ENCODE measurements around the gene PRDX5. TPM values are rescaled to one million over a fixed set of nuclear protein-coding genes. Genes with fewer than 3 reads are reported as not detected.

The PRDX5 gene
- total RNA-seq, 1 donor from 2014 or later = 410 TPM

DNA sequence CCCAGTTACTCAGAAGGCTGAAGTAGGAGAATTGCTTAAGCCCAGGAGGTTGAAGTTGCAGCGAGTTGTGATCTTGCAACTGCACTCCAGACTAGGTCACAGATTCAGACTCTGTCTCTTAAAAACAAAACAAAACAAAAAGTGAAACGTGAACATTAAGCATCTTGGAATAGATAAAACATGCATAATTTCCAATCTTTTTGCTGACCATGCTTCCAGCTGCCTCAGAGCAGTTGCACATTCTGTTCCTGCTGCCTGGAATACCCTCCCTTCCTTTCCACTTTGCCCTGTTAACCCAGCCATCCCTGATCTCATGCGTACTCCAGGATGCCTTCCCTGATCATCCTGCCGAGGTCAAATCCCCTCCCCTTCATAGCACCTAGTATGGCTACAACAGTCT is 21.4 kb downstream of the PRDX5 start:
- no peak for ATAC-seq
- intact Hi-C loops (cut with DNase I) = no loop called here

DNA sequence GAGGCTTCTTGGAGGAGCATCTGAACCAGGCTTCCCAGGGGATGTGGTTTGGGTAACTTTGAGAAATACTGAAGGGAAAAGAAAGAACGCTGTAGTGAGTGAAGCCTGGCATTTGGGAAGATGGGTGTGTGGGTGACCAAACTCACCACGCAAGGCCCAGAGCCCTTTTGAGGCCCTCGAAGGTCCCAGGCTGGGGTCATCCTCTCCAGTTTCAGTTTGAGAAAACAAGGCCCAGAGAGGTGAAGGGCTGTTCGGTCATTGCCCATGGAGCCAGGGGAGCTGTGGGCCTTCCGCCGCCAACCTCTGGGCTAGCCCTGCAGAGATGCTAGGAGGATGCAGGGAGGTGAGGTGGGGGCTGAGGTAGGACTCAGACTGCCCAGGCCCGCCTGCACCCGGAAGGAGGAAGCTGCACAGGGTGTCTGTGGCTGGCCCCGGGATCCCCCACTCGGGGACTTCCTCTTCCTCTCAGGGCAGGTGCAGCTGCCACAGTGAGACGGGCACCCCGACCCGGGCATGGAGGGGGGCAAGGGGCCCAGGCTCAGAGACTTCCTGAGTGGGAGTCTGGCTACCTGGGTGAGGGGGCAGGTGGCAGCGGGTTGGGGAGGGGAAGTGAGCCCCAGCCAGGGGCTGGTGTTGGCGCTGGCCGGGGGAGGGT is 22.0 kb downstream of the PRDX5 start, which contains the start of gene CCDC88B:
Gene CCDC88B, plus strand, starts transcription at position 451 of the 655 bp plus-strand sequence. Its CDS starts 63 bp downstream, at position 514.
- intact Hi-C loops (cut with DNase I) = no loop called here
- no peak for ATAC-seq
- peak; percentile 92 for DNase-seq (ENCODE audit: missing footprints)

More for the DNA sequence above, 21.4 kb downstream of the PRDX5 start:
- no peak for DNase-seq (ENCODE audit: missing footprints)

DNA sequence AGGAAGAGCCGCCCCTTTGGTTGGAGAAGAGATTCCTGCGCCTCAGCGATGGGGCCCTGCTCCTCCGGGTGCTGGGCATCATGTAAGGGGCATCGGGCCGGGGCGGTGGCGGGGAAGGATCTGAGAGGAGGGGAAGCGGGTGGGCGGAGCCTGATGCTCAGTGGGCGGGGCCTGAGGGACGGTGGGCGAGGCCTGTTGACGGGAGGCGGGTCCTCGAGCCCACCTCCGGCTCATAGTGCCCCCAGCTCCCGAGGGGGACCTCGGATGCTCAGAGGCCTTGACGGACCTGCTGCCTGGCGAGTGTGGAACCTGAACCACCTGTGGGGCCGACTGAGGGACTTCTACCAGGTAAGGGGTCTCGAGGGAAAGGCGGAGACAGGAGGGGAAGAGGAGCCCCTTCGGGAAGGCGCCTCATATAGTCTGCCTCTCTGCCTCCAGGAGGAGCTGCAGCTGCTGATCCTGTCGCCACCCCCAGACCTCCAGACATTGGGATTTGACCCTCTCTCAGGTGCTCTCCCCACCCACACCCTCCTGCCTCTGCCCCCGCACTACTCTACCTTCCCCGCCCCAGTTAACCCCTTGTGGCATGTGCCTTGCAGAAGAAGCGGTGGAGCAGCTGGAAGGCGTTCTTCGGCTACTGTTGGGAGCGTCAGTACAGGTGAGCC is 22.9 kb downstream of the PRDX5 start:
- ATAC-seq = no peak
- intact Hi-C loops (cut with DNase I) = no loop called here
- DNase-seq (ENCODE audit: missing footprints) = peak; percentile 85

DNA sequence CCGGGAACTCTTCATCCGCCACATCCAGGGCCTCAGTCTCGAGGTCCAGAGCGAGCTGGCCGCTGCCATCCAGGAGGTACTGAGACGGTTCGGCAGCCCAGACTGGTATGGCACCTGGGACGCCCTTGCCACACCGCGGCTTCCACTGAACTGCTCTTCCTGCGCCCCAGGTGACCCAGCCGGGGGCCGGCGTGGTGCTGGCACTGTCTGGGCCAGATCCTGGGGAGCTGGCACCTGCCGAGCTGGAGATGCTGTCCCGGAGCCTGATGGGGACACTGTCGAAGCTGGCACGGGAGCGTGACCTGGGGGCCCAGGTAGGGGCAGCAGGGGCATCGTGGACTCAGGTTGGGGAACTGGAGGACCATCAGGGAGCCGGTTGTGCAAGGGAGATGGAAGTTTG is 23.5 kb downstream of the PRDX5 start:
- DNase-seq (ENCODE audit: missing footprints) (no peak), ATAC-seq (no peak)
- intact Hi-C loops (cut with DNase I) = no loop called here

DNA sequence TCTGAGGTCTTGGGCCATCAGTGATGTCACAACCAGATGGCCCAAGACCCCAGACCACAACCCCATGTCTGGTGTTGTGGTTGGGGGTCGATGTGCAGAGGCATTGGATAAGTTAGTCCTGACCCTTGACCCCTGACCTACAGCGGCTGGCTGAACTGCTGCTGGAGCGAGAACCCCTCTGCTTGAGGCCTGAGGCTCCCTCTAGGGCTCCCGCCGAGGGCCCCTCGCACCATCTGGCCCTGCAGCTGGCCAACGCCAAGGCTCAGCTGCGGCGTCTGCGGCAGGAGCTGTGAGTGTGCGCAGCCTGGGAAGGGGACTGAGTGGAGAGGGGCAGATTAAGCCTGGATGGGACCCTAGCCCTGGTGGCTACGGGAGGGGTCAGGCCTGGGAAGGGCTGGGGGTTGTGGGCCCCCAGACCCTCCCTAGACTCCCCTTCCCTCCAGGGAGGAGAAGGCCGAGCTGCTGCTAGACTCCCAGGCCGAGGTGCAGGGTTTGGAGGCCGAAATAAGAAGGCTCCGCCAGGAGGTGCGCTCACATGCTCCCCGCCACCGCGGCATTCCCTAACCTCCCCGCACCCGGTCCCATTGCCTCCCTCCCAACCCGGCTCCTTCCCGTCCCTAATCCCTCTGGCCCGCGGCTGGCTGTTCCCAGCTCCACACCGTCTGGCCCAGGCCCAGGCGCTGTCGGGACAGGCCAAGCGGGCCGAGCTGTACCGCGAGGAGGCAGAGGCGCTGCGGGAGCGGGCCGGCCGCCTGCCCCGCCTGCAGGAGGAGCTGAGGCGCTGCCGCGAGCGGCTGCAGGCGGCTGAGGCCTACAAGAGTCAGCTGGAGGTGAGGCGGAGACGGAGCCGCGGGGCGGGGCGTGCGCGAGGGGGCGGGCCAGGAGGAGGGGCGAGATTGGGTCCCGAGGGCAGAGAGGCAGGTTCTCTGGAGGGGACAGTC is 24.2 kb downstream of the PRDX5 start:
- intact Hi-C loops (cut with DNase I) = no loop called here
- DNase-seq (ENCODE audit: missing footprints) (peak; percentile 94), ATAC-seq (peak; percentile 94)

DNA sequence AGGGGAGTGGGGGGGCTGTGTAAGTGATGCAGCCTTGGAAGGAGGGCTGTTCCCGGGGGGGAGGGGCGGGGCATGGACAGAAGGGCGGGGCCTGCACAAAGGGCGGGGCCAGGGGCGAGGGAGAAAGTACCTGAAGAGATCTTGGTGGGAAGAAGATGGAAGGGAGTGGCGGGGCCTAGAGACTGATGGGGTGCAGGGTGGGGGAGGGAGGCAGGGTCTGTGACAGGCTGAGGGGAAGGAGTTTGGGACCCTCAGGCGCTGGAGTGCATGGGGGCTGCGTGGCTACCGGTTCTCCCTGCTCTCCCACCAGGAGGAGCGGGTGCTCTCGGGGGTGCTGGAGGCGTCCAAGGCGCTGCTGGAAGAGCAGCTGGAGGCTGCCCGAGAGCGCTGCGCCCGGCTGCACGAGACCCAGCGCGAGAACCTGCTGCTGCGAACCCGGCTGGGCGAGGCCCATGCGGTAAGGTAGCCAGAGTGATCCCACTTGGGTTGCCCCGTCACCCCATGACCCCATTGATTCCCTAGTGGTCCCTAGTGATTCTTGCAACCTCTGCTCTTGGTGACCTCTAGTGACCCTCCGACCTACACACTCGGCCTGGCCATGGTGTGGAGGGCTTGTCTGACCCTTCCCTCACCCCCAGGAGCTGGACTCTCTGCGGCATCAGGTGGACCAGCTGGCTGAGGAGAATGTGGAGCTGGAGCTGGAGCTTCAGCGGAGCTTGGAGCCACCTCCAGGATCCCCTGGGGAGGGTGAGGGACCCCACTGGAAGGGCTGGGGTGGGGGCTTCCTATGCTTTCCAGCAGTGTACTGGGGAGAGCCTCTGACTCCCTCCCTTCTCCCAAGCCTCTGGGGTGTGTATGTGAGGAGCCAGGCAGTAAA is 25.2 kb downstream of the PRDX5 start:
- intact Hi-C loops (cut with DNase I) = no loop called here
- no peak for ATAC-seq

DNA sequence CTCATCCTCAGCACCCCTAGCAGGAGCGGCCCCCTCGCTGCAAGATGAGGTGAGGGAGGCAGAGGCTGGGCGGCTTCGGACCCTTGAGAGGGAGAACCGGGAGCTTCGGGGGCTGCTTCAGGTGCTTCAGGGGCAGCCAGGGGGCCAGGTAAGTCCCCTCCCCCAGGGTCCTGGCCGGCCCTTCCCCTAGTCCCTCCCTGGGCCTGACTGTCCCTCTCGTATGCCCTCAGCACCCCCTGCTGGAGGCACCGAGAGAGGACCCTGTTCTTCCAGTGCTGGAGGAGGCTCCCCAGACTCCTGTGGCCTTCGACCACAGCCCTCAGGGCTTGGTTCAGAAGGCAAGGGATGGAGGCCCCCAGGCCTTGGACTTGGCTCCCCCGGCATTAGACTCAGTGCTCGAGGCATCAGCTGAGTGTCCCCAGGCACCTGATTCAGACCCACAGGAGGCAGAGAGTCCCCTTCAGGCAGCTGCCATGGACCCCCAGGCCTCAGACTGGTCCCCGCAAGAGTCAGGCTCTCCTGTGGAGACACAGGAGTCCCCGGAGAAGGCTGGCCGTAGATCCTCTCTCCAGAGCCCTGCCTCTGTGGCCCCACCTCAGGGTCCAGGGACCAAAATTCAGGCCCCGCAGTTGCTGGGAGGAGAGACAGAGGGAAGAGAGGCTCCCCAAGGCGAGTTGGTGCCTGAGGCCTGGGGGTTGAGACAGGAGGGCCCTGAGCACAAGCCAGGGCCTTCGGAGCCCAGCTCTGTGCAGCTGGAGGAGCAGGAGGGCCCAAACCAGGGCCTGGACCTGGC is 26.0 kb downstream of the PRDX5 start:
- intact Hi-C loops (cut with DNase I) = no loop called here
- DNase-seq (ENCODE audit: missing footprints) (no peak), ATAC-seq (no peak)

More for the DNA sequence above, 25.2 kb downstream of the PRDX5 start:
- DNase-seq (ENCODE audit: missing footprints) = no peak

DNA sequence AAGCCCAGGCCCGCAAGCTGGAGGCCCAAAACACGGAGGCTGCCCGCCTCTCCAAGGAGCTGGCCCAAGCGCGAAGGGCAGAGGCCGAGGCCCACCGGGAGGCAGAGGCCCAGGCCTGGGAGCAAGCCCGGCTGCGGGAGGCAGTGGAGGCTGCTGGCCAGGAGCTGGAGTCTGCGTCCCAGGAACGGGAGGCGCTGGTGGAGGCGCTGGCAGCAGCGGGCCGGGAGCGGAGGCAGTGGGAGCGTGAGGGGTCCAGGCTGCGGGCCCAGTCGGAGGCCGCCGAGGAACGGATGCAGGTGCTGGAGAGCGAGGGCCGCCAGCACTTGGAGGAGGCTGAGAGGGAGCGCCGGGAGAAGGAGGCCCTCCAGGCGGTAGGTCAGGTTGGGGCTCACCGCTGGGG is 26.9 kb downstream of the PRDX5 start:
- ATAC-seq = no peak
- intact Hi-C loops (cut with DNase I) = no loop called here
- no peak for DNase-seq (ENCODE audit: missing footprints)

DNA sequence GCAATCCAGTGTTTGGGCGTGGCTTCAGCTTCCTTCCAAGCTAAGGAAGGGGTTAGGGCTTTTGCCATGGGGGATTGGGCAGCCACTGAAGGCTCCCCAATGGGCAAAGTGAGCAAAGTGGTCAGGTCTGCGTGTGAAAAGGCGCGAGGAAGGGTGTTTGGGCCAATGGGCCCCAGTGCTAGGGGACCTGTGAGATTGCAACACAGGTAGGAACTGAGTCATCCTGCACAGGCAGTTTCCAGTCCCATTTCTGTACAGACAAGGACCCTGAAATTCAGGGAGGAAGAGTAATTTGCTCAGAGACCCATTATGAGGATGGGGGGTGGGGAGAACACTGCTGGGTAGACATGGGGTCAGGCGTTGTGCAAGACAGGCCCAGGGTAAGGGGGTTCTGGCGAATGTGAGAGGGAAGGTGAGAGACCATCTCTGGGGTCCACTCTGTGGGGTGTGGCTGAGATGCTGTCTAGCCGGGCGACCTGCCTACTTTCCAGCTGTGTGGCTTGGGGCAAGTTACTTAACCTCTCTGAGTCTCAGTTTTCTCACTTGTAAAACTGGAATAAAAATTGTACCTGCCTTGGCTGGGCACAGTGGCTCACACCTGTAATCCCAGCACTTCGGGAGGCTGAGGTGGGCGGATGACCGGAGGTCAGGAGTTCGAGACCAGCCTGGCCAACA is 29.4 kb downstream of the PRDX5 start:
- no peak for DNase-seq (ENCODE audit: missing footprints)
- intact Hi-C loops (cut with DNase I) = no loop called here
- ATAC-seq = no peak

DNA sequence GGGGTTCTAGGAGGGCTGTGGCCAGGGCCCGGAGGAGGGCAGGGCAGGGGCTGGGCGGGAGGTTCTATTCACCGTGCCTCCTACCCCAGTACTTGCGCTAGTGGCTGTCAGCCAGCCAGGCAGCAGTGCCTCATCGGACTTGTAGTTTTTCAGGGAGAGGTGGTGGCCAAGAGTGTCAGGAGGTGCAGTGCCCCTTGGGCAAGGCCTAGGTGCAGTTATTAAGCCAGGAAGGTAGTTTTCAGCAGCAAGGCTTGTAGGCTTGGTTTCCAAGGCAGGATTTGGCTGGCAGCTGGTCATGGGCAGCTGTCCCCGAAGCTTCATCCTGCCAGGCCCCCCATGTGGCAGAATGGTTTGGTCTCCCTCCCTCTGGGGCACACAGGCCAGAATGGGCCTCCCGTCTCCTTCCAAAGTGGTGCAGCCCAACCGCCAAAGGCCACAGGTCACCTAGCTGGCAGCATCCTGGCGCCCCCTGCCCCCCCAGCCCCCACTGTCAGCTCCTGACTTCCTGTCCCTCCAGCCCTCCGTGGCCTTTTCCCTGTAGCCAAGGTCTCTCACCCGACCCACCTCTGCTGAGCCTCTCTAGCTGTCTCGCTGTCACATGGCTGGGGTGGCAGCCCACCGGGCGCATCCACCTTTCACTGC is 30.6 kb downstream of the PRDX5 start:
- no peak for DNase-seq (ENCODE audit: missing footprints)
- no peak for ATAC-seq
- intact Hi-C loops (cut with DNase I) = no loop called here

DNA sequence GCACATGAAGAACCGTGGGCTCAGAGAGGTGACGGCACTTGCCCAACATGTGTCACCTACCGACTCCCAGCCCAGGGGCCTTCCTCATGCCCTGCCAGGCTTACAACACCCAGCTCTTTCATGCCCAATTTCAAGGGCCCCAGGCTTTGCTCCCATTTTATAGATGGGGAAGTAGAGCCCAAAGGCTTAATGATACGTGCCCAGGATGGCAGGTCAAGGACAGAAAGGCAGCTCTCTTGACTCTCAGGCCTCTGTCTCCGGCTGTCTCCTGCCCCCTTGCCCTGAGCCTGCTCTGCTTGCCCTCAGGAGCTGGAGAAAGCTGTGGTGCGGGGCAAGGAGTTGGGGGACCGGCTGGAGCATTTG is 31.1 kb downstream of the PRDX5 start:
- ATAC-seq (no peak), DNase-seq (ENCODE audit: missing footprints) (no peak)
- intact Hi-C loops (cut with DNase I) = no loop called here

DNA sequence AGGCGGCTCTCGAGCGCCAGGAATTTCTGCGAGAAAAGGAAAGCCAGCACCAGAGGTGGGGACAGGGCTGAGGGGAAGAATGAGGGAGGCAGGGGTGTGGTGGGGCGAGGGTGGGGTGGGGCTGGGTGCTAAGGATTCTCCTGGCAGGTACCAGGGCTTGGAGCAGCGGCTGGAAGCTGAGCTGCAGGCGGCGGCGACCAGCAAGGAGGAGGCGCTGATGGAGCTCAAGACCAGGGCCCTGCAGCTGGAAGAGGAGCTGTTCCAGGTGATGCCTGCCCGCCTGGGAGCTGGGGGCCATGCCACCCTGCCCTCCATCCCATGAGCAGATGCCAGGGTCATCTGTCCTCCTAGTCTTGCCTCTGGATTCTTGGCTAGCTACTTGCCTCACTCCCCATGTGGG is 31.5 kb downstream of the PRDX5 start:
- DNase-seq (ENCODE audit: missing footprints) (no peak), ATAC-seq (no peak)
- intact Hi-C loops (cut with DNase I) = no loop called here

DNA sequence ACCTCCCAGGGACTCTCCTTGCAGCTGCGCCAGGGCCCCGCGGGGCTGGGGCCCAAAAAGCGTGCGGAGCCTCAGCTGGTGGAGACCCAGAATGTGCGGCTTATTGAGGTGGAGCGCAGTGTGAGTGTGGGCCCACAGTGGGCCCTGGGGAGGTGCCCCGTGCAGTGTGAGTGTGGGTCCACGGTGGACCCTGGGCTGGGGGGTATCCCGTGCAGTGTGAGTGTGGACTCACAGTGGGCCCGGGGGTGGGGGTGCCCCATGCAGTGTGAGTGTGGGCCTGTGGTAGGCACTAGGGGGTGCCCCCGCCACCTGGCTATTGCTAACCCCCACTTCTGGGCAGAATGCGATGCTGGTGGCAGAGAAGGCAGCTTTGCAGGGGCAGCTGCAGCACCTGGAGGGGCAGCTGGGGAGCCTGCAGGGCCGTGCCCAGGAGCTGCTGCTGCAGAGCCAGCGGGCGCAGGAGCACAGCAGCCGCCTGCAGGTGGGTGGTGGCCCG is 33.3 kb downstream of the PRDX5 start:
- ATAC-seq (no peak), DNase-seq (ENCODE audit: missing footprints) (no peak)
- intact Hi-C loops (cut with DNase I) = no loop called here

DNA sequence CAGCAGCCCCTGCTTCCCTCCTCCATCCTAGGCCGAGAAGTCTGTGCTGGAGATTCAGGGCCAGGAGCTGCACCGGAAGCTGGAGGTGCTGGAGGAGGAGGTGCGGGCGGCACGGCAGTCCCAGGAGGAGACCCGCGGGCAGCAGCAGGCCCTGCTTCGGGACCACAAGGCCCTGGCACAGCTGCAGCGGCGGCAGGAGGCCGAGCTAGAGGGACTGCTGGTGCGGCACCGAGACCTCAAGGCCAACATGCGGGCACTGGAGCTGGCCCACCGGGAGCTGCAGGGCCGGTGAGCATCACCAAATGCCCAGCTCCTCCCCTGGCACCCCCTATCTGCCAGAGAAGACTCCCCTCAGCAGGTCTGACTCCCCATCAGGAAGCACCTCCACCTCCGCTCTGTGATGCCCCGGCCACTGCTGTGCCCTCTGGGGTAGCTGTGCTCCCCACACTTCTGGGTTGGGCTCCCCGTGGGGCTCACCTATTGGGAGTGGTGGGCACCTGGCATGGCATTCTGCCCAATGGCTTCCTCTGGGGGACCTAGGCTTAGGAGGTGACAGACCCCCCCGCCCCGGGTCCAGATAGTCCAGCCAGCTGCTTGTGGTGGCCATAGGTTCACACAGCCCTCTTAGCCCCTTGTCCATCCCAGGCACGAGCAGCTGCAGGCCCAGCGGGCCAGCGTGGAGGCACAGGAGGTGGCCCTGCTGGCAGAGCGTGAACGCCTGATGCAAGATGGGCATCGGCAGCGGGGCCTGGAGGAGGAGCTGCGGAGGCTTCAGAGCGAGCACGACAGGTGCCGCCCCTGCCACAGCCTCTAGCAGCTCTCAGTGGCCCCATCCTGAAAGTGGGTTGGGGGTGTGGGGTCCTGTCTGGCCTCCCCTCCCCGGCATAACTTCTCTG is 34.4 kb downstream of the PRDX5 start:
- no peak for ATAC-seq
- intact Hi-C loops (cut with DNase I) = no loop called here
- DNase-seq (ENCODE audit: missing footprints) = no peak

DNA sequence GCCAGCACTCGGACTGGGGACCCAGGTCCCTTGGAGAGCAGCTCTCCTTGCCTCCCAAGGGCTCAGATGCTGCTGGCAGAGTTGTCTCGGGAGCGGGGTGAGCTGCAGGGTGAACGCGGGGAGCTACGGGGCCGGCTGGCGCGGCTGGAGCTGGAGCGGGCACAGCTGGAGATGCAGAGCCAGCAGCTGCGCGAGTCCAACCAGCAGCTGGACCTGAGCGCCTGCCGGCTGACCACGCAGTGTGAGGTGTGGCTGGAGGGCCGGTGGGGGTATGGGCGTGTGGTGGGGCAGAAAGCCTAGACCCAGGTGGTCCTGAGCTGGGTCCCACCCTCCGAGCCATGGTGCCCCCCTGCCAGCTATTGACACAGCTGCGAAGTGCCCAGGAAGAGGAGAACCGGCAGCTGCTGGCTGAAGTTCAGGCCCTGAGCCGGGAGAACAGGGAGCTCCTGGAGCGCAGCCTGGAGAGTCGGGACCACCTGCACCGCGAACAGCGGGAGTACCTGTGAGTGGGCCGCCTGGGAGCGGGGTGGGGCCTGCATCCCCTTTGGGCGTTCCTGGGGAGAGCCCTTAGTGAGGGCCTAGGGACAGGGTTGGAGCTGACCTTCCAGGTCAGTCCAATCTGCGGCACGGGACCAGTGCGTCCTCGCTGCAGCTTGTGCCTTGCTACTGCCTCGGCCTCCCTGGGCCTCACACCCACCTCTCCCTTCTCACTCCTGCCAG is 35.2 kb downstream of the PRDX5 start:
- no peak for ATAC-seq
- intact Hi-C loops (cut with DNase I) = no loop called here
- no peak for DNase-seq (ENCODE audit: missing footprints)

All from Right ventricle myocardium inferior (tissue), 1 donor.